Measurements from ENCODE around the gene TRIP13.

GRCh38 chr5:937151-937924 lies 44.7 kb downstream of the TRIP13 start:
- TF ChIP-seq ZNF224 (CRISPR knock-in tag; IDR thresholded peaks at IDR 0.05): no peak
- TF ChIP-seq FOXK2 (IDR thresholded peaks at IDR 0.05): no peak
- TF ChIP-seq CBX5 (CRISPR knock-in tag; IDR thresholded peaks at IDR 0.05; ENCODE audit: borderline replicate concordance): no peak
- no peak for TF ChIP-seq HNRNPK (IDR thresholded peaks at IDR 0.05; ENCODE audit: low read depth, low read length, poor library complexity, severe bottlenecking)
- no peak for TF ChIP-seq SMAD1 (CRISPR knock-in tag; IDR thresholded peaks at IDR 0.05; ENCODE audit: borderline replicate concordance, low read depth)
- no peak for TF ChIP-seq ZSCAN20 (CRISPR knock-in tag; IDR thresholded peaks at IDR 0.05; ENCODE audit: borderline replicate concordance)
- TF ChIP-seq NR3C1 (CRISPR knock-in tag; IDR thresholded peaks at IDR 0.05): no peak
- TF ChIP-seq ZBTB40 (IDR thresholded peaks at IDR 0.05): no peak
- TF ChIP-seq ZBTB40 (CRISPR knock-in tag; IDR thresholded peaks at IDR 0.05): no peak

Data from HepG2 (cell line).